GM13976 (cell line): ENCODE data around the gene DDI2.
"Not testable (repeated sequence)": the region's sequence is repeated elsewhere in the genome, so short reads cannot be mapped to it uniquely, and the experiment has no call there.

Experiments
- DNase-seq: peaks from one replicate; pipeline ENCODE4 v3.0.0; 2012; ENCODE audit warnings: low spot score
- in situ Hi-C: fragments of 300-500 bp; cut with MboI; formaldehyde crosslinking; loops from one replicate; pipeline ENCODE4 v1.12.0; 2022; ENCODE audit warnings: low sequenced_read_pairs, mixed read lengths, inconsistent platforms; ENCODE audit not compliant: unreplicated experiment
- TF ChIP-seq, protein P1 (sequence below): IDR thresholded peaks from 2 replicates; pipeline ENCODE4 v1.5.1; 2012; ENCODE audit warnings: borderline replicate concordance, mild to moderate bottlenecking; ENCODE audit not compliant: insufficient read depth; ENCODE audit errors: extremely low read depth, missing control alignments, control extremely low read depth

DDI2 gene

DNA sequence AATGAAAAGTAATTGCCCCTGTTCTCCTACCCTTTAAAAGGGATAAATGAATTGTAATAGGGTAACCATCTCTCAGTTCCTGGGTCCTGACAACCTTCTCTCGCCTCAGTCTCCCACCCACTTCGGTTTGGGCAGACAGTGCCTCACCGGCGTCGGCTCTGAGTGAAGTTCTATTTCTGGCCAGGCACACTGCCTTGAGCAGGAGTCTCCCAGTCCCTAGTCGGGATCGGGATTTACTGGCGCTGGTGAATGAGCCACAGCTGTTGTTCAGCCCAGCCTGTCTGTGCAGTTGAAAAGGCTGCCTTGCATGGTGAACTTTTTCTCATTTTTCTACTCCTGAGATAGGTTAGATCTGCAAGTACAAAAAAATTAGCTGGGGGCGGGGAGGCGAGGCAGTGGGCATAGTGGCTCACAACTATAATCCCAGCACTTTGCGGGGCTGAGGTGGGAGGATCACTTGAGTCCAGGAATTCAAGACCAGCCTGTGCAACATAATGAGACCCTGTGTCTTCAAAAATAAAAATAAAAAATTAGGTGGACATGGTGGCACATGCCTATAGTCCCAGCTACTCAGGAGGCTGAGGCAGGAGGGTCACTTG is 74.3 kb downstream of the DDI2 start:
- no peak for DNase-seq
- in situ Hi-C loops, result no loop called here
- TF ChIP-seq, protein P1, sequence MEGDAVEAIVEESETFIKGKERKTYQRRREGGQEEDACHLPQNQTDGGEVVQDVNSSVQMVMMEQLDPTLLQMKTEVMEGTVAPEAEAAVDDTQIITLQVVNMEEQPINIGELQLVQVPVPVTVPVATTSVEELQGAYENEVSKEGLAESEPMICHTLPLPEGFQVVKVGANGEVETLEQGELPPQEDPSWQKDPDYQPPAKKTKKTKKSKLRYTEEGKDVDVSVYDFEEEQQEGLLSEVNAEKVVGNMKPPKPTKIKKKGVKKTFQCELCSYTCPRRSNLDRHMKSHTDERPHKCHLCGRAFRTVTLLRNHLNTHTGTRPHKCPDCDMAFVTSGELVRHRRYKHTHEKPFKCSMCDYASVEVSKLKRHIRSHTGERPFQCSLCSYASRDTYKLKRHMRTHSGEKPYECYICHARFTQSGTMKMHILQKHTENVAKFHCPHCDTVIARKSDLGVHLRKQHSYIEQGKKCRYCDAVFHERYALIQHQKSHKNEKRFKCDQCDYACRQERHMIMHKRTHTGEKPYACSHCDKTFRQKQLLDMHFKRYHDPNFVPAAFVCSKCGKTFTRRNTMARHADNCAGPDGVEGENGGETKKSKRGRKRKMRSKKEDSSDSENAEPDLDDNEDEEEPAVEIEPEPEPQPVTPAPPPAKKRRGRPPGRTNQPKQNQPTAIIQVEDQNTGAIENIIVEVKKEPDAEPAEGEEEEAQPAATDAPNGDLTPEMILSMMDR, result no peak

DNA sequence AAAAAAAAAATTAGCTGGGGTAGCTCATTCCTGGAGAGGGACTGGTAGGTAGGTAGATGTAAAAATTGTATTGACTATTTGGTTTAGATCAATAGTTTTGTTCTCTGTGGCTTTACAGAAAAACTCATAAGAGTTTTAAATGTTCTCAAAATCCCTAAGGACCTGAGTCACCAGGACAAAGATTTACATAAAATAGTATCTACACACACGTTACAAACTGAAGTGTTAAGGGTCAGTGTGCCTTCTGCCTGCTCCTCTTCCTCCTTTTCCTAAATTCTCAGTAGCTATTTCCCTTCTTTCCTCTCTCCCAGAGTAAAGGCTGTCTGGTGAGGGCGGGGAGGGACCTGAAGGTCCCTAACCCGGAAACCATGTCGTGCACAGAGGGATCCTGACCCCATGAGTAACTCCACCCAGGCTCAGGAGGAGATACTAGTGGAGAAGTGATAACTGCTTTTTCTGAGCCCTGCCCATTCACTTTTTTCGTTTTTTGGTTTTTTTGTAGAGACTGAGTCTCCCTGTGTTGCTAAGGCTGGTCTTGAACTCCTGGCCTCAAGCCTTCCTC is 74.9 kb downstream of the DDI2 start:
- TF ChIP-seq, protein P1, result no peak
- in situ Hi-C loops, result no loop called here
- no peak for DNase-seq

DNA sequence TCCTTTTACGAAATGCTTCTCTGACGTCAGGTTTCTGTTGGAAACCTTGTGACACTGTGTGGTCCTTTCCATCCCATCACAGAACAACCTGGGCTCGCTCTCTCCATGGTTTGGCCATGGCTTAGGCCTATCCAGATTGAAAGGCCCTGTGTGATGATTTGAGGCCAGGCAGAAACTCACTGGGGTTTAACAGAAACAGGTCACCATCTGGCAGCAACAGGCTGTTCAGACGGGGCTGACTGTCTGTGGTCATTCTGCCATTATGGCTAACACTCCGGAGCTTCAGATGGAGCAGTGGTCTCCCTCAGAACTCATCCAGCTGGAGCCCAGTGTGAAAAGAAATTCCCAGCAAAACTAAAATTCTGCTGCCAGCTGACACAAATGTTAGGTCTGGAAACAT is 76.1 kb downstream of the DDI2 start:
- in situ Hi-C loops, result no loop called here
- TF ChIP-seq, protein P1, result no peak
- no peak for DNase-seq

DNA sequence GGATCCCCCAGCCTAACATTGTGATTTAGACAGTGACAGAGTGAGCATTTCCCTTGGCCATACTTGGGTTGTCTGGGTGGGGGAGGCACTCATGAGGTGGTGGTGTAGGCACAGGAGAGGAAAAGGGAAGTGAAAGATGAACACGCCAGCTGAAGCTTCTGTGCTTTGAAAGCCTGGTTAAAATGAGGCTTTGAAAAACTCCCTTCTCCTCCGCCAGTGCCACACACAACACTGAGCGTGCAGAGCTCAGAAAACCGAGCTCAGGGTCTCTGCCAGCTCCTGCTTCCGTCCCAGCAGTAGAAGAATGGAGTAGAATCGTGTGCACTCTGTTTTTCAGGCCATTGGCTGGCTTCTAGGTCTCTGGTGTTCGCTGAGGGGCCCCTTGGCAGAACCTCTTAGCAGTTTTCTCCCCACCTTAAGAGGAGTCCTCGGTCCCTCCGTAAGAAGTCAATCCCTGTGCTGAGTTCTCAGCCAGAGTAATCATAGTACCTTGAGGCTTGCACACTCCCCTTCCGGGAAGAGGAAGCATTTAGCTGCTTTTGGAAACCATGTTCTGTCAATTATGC is 79.8 kb downstream of the DDI2 start:
- TF ChIP-seq, protein P1, result no peak
- peak; percentile 84 for DNase-seq
- in situ Hi-C loops, result no loop called here

DNA sequence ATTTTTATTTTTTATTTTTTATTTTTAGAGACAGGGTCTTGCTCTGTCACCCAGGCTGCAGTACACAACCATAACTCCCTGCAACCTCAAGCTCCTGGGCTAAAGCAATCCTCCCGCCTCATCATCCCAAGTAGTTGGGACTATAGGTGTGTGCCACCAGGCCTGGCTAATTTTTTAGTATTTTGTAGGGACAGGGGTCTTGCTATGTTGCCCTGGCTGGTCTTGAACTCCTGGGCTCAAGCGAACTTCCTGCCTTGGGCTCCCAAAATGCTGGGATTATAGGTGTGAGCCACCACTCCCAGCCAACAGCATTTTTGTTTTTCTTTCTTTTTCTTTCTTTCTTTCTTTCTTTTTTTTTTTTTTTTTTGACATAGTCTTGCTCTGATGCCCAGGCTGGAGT is 80.9 kb downstream of the DDI2 start:
- TF ChIP-seq, protein P1, result no peak
- in situ Hi-C loops, result no loop called here
- DNase-seq, result no peak

DNA sequence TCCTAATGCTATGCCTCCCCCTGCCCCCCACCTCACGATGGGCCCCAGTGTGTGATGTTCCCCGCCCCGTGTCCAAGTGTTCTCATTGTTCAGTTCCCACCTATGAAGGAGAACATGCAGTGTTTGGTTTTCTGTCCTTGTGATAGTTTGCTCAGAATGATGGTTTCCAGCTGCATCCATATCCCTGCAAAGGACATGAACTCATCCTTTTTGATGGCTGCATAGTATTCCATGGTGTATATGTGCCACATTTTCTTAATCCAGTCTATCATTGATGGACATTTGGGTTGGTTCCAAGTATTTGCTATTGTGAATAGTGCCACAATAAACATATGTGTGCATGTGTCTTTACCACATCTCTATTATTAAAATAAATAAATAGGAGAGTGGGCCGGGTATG is 82.1 kb downstream of the DDI2 start:
- DNase-seq, in situ Hi-C loops: not testable (repeated sequence)

DNA sequence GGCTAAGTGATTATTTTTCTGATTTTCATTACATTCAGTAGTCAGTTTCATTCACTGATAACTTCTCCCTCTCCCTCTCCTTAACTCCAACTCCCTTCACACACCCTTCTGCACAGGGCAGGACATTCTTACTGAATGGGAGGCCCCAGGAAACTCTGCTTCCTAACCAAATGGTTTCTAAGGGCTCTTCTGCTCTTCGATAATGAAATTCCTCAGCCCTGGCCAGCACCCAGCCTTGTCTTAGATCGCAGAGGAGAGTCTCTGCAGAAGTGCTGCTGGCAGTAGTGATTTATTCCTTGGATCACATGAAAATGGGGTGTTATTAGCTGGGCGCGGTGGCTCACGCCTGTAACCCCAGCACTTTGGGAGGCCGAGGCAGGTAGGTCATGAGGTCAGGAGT is 83.2 kb downstream of the DDI2 start:
- in situ Hi-C loops, result no loop called here
- TF ChIP-seq, protein P1, result no peak
- DNase-seq, result no peak
